Ovary (tissue), 9 donors: ENCODE measurements around the gene NAXD. TPM values are rescaled to one million over a fixed set of nuclear protein-coding genes. Genes with fewer than 3 reads are reported as not detected.

Source experiments
- DNase-seq, 5 donors: peaks; one replicate each; pipeline ENCODE4 v3.0.0-alpha.2; 2019 to 2020
- H3K27ac ChIP-seq, 2 donors: fragments of 200-600 bp; one replicate each; pipeline versions ENCODE4 v1.5.1 to v1.8.0; 2019 to 2022
- H3K27me3 ChIP-seq: fragments of 200-600 bp; one replicate; pipeline ENCODE4 v1.8.0; 2022
- H3K36me3 ChIP-seq: fragments of 200-600 bp; sonication (generic); one replicate; pipeline ENCODE4 v1.5.1; 2019
- H3K4me1 ChIP-seq: one replicate; pipeline ENCODE4 v1.8.1; 2013; ENCODE audit warnings: mild to moderate bottlenecking, moderate library complexity; ENCODE audit not compliant: insufficient read depth
- H3K4me3 ChIP-seq: fragments of 200-600 bp; sonication (generic); one replicate; pipeline ENCODE4 v1.5.1; 2017
- H3K9me3 ChIP-seq, 2 donors: fragments of 200-600 bp in 1 of 2; sonication (generic) in 1 of 2; one replicate each; pipeline versions ENCODE4 v1.5.1 to v1.8.1; 2013 to 2019; ENCODE audit warnings: mild to moderate bottlenecking in 1 of 2, moderate library complexity in 1 of 2
- CTCF ChIP-seq, 3 donors: fragments of 450-650 bp in 2 of 3; fragments of 200-600 bp in 1 of 3; IDR thresholded peaks; one replicate each; pipeline versions ENCODE4 v1.5.1 to v1.8.0; 2016 to 2022; ENCODE audit warnings: antibody characterized with exemption in 3 of 3, mild to moderate bottlenecking in 1 of 3
- EP300 ChIP-seq: sonication (generic); formaldehyde crosslinking; IDR thresholded peaks from one replicate; pipeline ENCODE4 v1.6.1; 2017; ENCODE audit warnings: antibody characterized with exemption
- POLR2A ChIP-seq: fragments of 450-650 bp; IDR thresholded peaks from one replicate; pipeline ENCODE4 v1.6.1; 2017; ENCODE audit warnings: antibody characterized with exemption, mild to moderate bottlenecking, moderate library complexity
- WGBS, 3 donors: extraction: QIAGEN DNeasy Blood & Tissue Kit in 1 of 3; methylation state at CpG; one replicate each; pipeline versions ENCODE4 v1.1.5 to v1.1.7; 2013 to 2017; 5-methylcytosine and 5-hydroxymethylcytosine counted together
- intact Hi-C, 4 donors: fragments of 100-400 bp; cut with DNase I; formaldehyde crosslinking; loops; one replicate each; pipeline versions ENCODE4 v1.11.0 to v1.15.1; 2022 to 2023
- polyA plus RNA-seq, 2 donors: library from polyadenylated mRNA; stranded (reverse); fragments of 200-250 nt in 1 of 2; fragments of 350-450 nt in 1 of 2; fragmentation: Illumina TruSeq in 1 of 2; extraction: RNeasy Lipid Tissue Mini Kit (QIAGEN cat#74804) in 1 of 2; gene quantifications; one replicate each; pipeline ENCODE4 v1.2.3, GENCODE V29; 2013 to 2014
- total RNA-seq, 7 donors: library from RNA; depleted of rRNA in 2 of 7; stranded (reverse); fragments of >200 nt in 2 of 7; fragmentation: NEBNext Ultra II Directional in 3 of 7; extraction: Animal tissue kit (Norgen Biotek cat#: 25700) in 3 of 7; gene quantifications; one replicate each; pipeline versions ENCODE4 v1.1.0 to v1.2.4, GENCODE V29; 2016 to 2023
- donor health status: DM: no; HTN: no; CAD: no; lungs with moderate emphysema.
- donor health status: DM: no; HTN: no; CAD: no.
- donor health status: Bipolar disorder and iron deficiency.
- donor health status: DM: yes; HTN: yes; CAD: no.
- donor health status: DM: no; HTN: no; CAD: no.
- donor health status: DM: yes; HTN: yes; CAD: no.

NAXD gene
- total and polyA plus RNA-seq, 9 donors: 28.4 to 67.1 (median 48.5) TPM

- no peak for TF ChIP-seq EP300
- TF ChIP-seq CTCF (IDR thresholded peaks at IDR 0.05): no peak
- TF ChIP-seq POLR2A: no peak
- Histone ChIP-seq H3K27me3 (no peaks in the 10 kb centered on the region), H3K27ac (peak overlapping the region in 1 of 2 donors; percentile 40), H3K9me3 (no peaks in the 10 kb centered on the region), H3K4me3 (no peak overlapping the region), H3K4me1 (peaks cover 3% of the 10 kb centered on the region), H3K36me3 (no peaks in the 10 kb centered on the region)
- peak; percentile 55 to 75 (median 69) for DNase-seq
- intact Hi-C loops: loop anchor here in 2 of 4 donors (10.0 kb wide), 2 partner anchors 64 to 274 kb away; partner anchors contain the start of genes ANKRD10 (in 1 of the 2) and CARS2 (in 1 of the 2)
- WGBS, 3 donors: 27 to 33% (median 32%) methylated on average over 13 of the region's 13 CpGs
Measured at GRCh38 chr13:110640591-110641029, 25.3 kb downstream of the NAXD start.

DNA sequence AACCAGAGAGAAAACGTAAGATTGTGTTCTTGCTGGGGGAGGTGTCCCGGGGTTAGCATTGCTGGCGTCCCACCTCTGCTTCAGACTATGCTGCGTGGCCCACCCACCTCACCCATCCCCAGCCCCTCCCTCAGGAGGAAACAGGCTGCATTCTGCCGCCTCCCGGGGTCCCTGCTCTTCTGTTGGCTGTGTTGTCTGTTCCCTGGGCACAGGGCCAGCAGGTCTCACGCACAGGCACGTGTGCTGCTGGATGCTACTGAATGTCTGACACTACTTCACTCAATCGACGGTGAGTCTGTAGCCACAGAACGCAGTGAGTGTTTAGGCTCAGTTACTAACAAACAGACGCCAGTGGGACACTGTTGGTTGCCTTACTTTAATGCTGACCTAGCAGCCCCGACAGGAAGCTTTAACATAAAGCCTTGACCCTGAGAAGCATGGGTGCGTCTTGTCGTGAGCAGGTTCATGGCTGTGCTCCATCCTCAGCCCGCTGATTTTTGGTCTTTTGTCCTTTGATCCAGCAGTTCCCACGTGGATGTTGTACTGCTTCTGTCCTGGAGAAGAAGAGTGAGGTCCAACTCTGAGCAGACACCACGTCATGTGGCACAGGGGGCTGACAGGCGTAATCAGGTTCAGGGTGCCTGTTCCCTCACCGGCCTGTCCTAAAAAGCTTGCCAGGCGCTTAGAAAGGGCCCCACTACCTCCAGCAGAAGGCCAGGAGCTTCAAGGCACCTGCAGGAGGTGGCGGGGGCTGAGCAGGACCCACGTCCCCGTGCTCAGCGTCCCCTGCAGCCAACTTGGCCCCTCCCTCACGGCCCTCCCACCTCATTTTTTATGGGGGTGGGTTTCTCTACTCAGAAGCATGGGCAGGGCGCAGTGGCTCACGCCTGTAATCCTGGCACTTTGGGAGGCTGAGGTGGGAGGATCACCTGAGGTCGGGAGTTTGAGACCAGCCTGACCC lies 26.0 kb downstream of the NAXD start:
- intact Hi-C loops: loop anchor here in 2 of 4 donors (10.0 kb wide), 2 partner anchors 63 to 273 kb away; partner anchors contain the start of genes ANKRD10 (in 1 of the 2) and CARS2 (in 1 of the 2)
- no peaks in the 10 kb centered on the region for H3K27me3 ChIP-seq
- TF ChIP-seq CTCF (IDR thresholded peaks at IDR 0.05): no peak
- TF ChIP-seq EP300: no peak
- no peak for TF ChIP-seq POLR2A
- 50 to 60% (median 53%) methylated on average over 29 of the region's 29 CpGs for WGBS, 3 donors
- no peaks in the 10 kb centered on the region for H3K9me3 ChIP-seq
- H3K4me1 ChIP-seq: peaks cover 3% of the 10 kb centered on the region
- H3K4me3 ChIP-seq: no peak overlapping the region
- peak overlapping the region in 1 of 2 donors; percentile 40 for H3K27ac ChIP-seq
- peak; percentile 65 to 77 (median 69) for DNase-seq
- no peaks in the 10 kb centered on the region for H3K36me3 ChIP-seq

DNA sequence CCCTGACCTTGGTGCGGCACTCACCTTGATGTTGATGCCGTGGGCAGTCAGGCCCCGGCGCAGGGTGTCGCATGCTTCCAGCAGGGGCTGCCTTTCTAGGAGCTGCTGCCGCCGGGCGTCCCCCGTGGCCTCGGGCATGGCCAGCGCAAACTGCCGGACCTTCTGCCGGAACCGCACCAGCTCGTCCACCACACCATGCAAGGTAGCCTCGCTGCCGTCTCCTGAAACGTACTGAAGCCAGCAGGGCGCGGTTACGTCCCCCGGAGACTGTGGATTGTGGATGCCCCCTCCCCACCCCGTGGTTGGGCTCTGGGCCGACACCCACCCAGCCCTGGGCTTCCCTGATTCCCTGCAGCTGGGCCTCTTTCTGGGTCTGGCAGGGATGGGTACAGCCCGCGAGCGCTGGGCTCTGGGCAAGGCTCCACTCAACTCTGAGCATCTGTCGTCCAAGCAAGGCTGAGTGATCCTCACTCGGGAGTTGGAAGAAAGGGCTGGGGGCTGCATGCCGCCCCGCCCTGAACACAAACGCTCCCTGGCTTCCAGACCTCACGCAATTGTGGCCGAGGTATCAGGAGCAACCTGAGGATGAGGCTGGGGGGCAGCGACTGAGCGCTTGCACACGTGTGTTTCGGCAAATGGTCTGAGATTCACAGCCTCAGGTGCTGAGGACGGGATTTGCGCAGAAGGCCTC lies 27.1 kb downstream of the NAXD start:
- TF ChIP-seq EP300 (no peak), POLR2A (no peak), CTCF (IDR thresholded peaks at IDR 0.05) (no peak)
- Histone ChIP-seq H3K36me3 (no peaks in the 10 kb centered on the region), H3K4me3 (no peak overlapping the region), H3K27me3 (no peaks in the 10 kb centered on the region), H3K4me1 (peaks cover 3% of the 10 kb centered on the region), H3K9me3 (no peaks in the 10 kb centered on the region), H3K27ac (no peak overlapping the region)
- WGBS, 3 donors: 86 to 89% (median 87%) methylated on average over 30 to 40 of the region's 40 CpGs
- intact Hi-C loops: loop anchor here in 2 of 4 donors (10.0 kb wide), 2 partner anchors 62 to 272 kb away; partner anchors contain the start of genes ANKRD10 (in 1 of the 2) and CARS2 (in 1 of the 2)
- no peak for DNase-seq

DNA sequence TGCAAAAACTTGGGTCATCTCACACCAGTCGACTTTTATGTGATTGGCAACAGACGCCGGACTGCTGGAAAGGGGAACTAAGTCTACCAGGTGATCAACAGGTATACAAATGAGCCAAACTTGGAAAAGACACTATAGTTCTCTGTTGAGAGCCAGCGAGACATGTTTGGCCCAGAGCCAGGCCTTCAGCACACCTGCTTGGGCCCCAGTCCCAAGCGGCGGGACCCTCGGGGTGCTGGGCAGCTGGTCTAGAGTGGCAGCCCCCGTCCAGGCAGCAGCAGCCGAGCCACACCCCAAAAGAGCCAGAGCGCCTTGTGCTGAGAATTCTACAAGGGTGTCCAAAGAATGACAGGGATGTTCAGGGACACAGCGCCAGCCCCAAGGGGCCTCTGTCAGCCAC lies 28.0 kb downstream of the NAXD start:
- Histone ChIP-seq H3K4me3 (no peak overlapping the region), H3K27me3 (no peaks in the 10 kb centered on the region), H3K4me1 (peaks cover 5% of the 10 kb centered on the region), H3K27ac (no peak overlapping the region), H3K36me3 (no peaks in the 10 kb centered on the region), H3K9me3 (no peaks in the 10 kb centered on the region)
- 72 to 80% (median 76%) methylated on average over 11 of the region's 11 CpGs for WGBS, 3 donors
- no peak for DNase-seq
- intact Hi-C loops: loop anchor here in 2 of 4 donors (10.0 kb wide), 2 partner anchors 61 to 271 kb away; partner anchors contain the start of genes ANKRD10 (in 1 of the 2) and CARS2 (in 1 of the 2)
- TF ChIP-seq CTCF (IDR thresholded peaks at IDR 0.05) (no peak), EP300 (no peak), POLR2A (no peak)
